ENCODE results near the gene VPS8.
"Not testable (repeated sequence)": the region's sequence is repeated elsewhere in the genome, so short reads cannot be mapped to it uniquely, and the experiment has no call there.

VPS8 gene

GRCh38 chr3:184887574-184887973 lies 75.6 kb downstream of the VPS8 start:
- no peak for TF ChIP-seq CTCF (IDR thresholded peaks at IDR 0.05; ENCODE audit: extremely low read depth, insufficient read depth, missing control alignments)
- DNase-seq (ENCODE audit: low spot score), result no peak
- in situ Hi-C loops (cut with MboI; ENCODE audit: low pct_unique_long_range_greater_than_20kb, low sequenced_read_pairs, unreplicated experiment), result loop anchor here (25.0 kb wide), 1 partner anchor 300 kb away; no protein-coding TSS in a partner anchor

- no peak for DNase-seq (ENCODE audit: low spot score)
- in situ Hi-C loops (cut with MboI; ENCODE audit: low pct_unique_long_range_greater_than_20kb, low sequenced_read_pairs, unreplicated experiment), result loop anchor here (25.0 kb wide), 1 partner anchor 298 kb away; no protein-coding TSS in a partner anchor
- no peak for TF ChIP-seq CTCF (IDR thresholded peaks at IDR 0.05; ENCODE audit: extremely low read depth, insufficient read depth, missing control alignments)
These were observed 77.4 kb downstream of the VPS8 start for GRCh38 chr3:184889312-184889904.

GRCh38 chr3:184894051-184894450 lies 82.1 kb downstream of the VPS8 start:
- in situ Hi-C loops (cut with MboI; ENCODE audit: low pct_unique_long_range_greater_than_20kb, low sequenced_read_pairs, unreplicated experiment), result loop anchor here (25.0 kb wide), 1 partner anchor 293 kb away; no protein-coding TSS in a partner anchor
- no peak for TF ChIP-seq CTCF (IDR thresholded peaks at IDR 0.05; ENCODE audit: extremely low read depth, insufficient read depth, missing control alignments)
- no peak for DNase-seq (ENCODE audit: low spot score)

GRCh38 chr3:184895350-184895749 lies 83.4 kb downstream of the VPS8 start:
- no peak for DNase-seq (ENCODE audit: low spot score)
- in situ Hi-C loops (cut with MboI; ENCODE audit: low pct_unique_long_range_greater_than_20kb, low sequenced_read_pairs, unreplicated experiment), result loop anchor here (25.0 kb wide), 1 partner anchor 292 kb away; no protein-coding TSS in a partner anchor
- no peak for TF ChIP-seq CTCF (IDR thresholded peaks at IDR 0.05; ENCODE audit: extremely low read depth, insufficient read depth, missing control alignments)

- DNase-seq (ENCODE audit: low spot score), result no peak
- TF ChIP-seq CTCF (IDR thresholded peaks at IDR 0.05; ENCODE audit: extremely low read depth, insufficient read depth, missing control alignments), result no peak
- in situ Hi-C loops (cut with MboI; ENCODE audit: low pct_unique_long_range_greater_than_20kb, low sequenced_read_pairs, unreplicated experiment), result loop anchor here (25.0 kb wide), 1 partner anchor 291 kb away; no protein-coding TSS in a partner anchor
These were observed 84.4 kb downstream of the VPS8 start for GRCh38 chr3:184896336-184896735.

- in situ Hi-C loops (cut with MboI; ENCODE audit: low pct_unique_long_range_greater_than_20kb, low sequenced_read_pairs, unreplicated experiment), result loop anchor here (25.0 kb wide), 1 partner anchor 287 kb away; no protein-coding TSS in a partner anchor
- DNase-seq (ENCODE audit: low spot score), result no peak
- no peak for TF ChIP-seq CTCF (IDR thresholded peaks at IDR 0.05; ENCODE audit: extremely low read depth, insufficient read depth, missing control alignments)
These were observed 88.1 kb downstream of the VPS8 start for GRCh38 chr3:184899953-184900595.

- DNase-seq (ENCODE audit: low spot score); in situ Hi-C loops (cut with MboI; ENCODE audit: low pct_unique_long_range_greater_than_20kb, low sequenced_read_pairs, unreplicated experiment): not testable (repeated sequence)
These were observed 95.1 kb downstream of the VPS8 start for GRCh38 chr3:184907031-184907430.
